Astrocyte (in vitro differentiated cells and primary cell): ENCODE measurements around the gene SERPINB1. TPM values are rescaled to one million over a fixed set of nuclear protein-coding genes. Genes with fewer than 3 reads are reported as not detected.

Source experiments
- DNase-seq: peaks from one replicate; pipeline ENCODE4 v3.0.0-alpha.2; 2010; ENCODE audit warnings: low read depth
- FAIRE-seq: peaks from 2 replicates; lab custom pipeline; 2011; peaks lifted over from hg19 to GRCh38; lab: Jason Lieb, UNC
- H2AFZ ChIP-seq: 2 replicates; pipeline ENCODE4 v1.6.0; 2012; ENCODE audit warnings: low read depth, low read length, inconsistent platforms
- H3K27ac ChIP-seq: 2 replicates; pipeline ENCODE4 v1.5.1; 2011; ENCODE audit warnings: low read depth, low read length, inconsistent platforms
- H3K27me3 ChIP-seq: 2 replicates; pipeline ENCODE4 v1.6.0; 2011; ENCODE audit warnings: low read length, inconsistent platforms; ENCODE audit not compliant: insufficient read depth
- H3K36me3 ChIP-seq: 2 replicates; pipeline ENCODE4 v1.5.1; 2011; ENCODE audit warnings: low read length, inconsistent platforms; ENCODE audit not compliant: insufficient read depth
- H3K4me1 ChIP-seq: 2 replicates; pipeline ENCODE4 v1.5.1; 2011; ENCODE audit warnings: low read length, inconsistent platforms; ENCODE audit not compliant: insufficient read depth
- H3K4me2 ChIP-seq: 2 replicates; pipeline ENCODE4 v1.6.0; 2012; ENCODE audit warnings: low read length, inconsistent platforms
- H3K4me3 ChIP-seq: 2 replicates; pipeline ENCODE4 v1.5.1; 2011; ENCODE audit warnings: low read depth, mild to moderate bottlenecking, low read length, inconsistent platforms; ENCODE audit not compliant: insufficient read depth
- H3K79me2 ChIP-seq: 2 replicates; pipeline ENCODE4 v1.6.0; 2012; ENCODE audit warnings: mild to moderate bottlenecking, low read length, inconsistent platforms; ENCODE audit not compliant: insufficient read depth
- H3K9ac ChIP-seq: 2 replicates; pipeline ENCODE4 v1.6.0; 2012; ENCODE audit warnings: mild to moderate bottlenecking, low read length, inconsistent platforms
- H3K9me3 ChIP-seq: 2 replicates; pipeline ENCODE4 v1.5.1; 2012; ENCODE audit warnings: low read depth, mild to moderate bottlenecking, low read length, inconsistent platforms; ENCODE audit not compliant: insufficient read depth
- H4K20me1 ChIP-seq: 2 replicates; pipeline ENCODE4 v1.6.0; 2012; ENCODE audit warnings: low read length, inconsistent platforms; ENCODE audit not compliant: insufficient read depth
- H3K27ac Mint-ChIP-seq: one replicate; pipeline ENCODE4 v1.8.0; 2021; ENCODE audit warnings: mild to moderate bottlenecking, mixed read lengths; ENCODE audit not compliant: unreplicated experiment
- H3K27me3 Mint-ChIP-seq: one replicate; pipeline ENCODE4 v1.8.0; 2021; ENCODE audit warnings: low read depth, mixed read lengths; ENCODE audit not compliant: unreplicated experiment
- H3K36me3 Mint-ChIP-seq: one replicate; pipeline ENCODE4 v1.8.0; 2021; ENCODE audit warnings: low read depth, mixed read lengths; ENCODE audit not compliant: unreplicated experiment
- H3K4me1 Mint-ChIP-seq: one replicate; pipeline ENCODE4 v1.8.0; 2021; ENCODE audit warnings: low read depth, mixed read lengths; ENCODE audit not compliant: unreplicated experiment
- H3K4me3 Mint-ChIP-seq: one replicate; pipeline ENCODE4 v1.8.0; 2021; ENCODE audit warnings: mild to moderate bottlenecking, moderate library complexity, mixed read lengths; ENCODE audit not compliant: unreplicated experiment
- H3K9me3 Mint-ChIP-seq: one replicate; pipeline ENCODE4 v1.8.0; 2021; ENCODE audit warnings: mild to moderate bottlenecking, mixed read lengths; ENCODE audit not compliant: unreplicated experiment
- CTCF ChIP-seq: IDR thresholded peaks from 2 replicates; pipeline ENCODE4 v1.5.1; 2011; ENCODE audit warnings: low read depth, mild to moderate bottlenecking, inconsistent platforms, low read length, moderate library complexity; ENCODE audit not compliant: insufficient read depth
- EZH2 ChIP-seq: IDR thresholded peaks from 2 replicates; pipeline ENCODE4 v1.6.1; 2012; ENCODE audit warnings: mild to moderate bottlenecking, low read length, inconsistent platforms; ENCODE audit not compliant: insufficient read depth
- total RNA-seq: library from RNA; stranded (reverse); gene quantifications from 2 replicates; pipeline ENCODE4 v1.2.1, GENCODE V29; 2021

The SERPINB1 gene
- total RNA-seq, 1 donor from 2014 or later = 1.5 TPM

- no peak for DNase-seq
- no peak for TF ChIP-seq EZH2
- TF ChIP-seq CTCF = no peak
- Histone ChIP-seq H3K36me3 (no peaks in the 10 kb centered on the region), H3K79me2 (no peaks in the 10 kb centered on the region), H3K4me3 (no peak overlapping the region), H4K20me1 (no peaks in the 10 kb centered on the region), H3K4me2 (no peak overlapping the region), H2AFZ (no peak overlapping the region), H3K9ac (no peak overlapping the region), H3K27ac (no peak overlapping the region), H3K27me3 (no peaks in the 10 kb centered on the region), H3K9me3 (no peaks in the 10 kb centered on the region), H3K4me1 (peaks cover 20% of the 10 kb centered on the region)
- FAIRE-seq = no peak
- Mint-ChIP-seq H3K27me3 (no peaks in the 10 kb centered on the region), H3K4me3 (no peak overlapping the region), H3K4me1 (peaks cover 12% of the 10 kb centered on the region), H3K36me3 (no peaks in the 10 kb centered on the region), H3K9me3 (no peaks in the 10 kb centered on the region), H3K27ac (no peak overlapping the region)
These were observed 7.2 kb upstream of the SERPINB1 start for GRCh38 chr6:2848851-2849250.

- no peaks in the 10 kb centered on the region for H3K36me3 ChIP-seq
- Mint-ChIP-seq H3K27ac (no peak overlapping the region), H3K27me3 (no peaks in the 10 kb centered on the region), H3K4me1 (peaks cover 12% of the 10 kb centered on the region), H3K36me3 (no peaks in the 10 kb centered on the region), H3K9me3 (no peaks in the 10 kb centered on the region), H3K4me3 (no peak overlapping the region)
- H3K27ac ChIP-seq = no peak overlapping the region
- H3K27me3 ChIP-seq = no peaks in the 10 kb centered on the region
- FAIRE-seq (no peak), DNase-seq (no peak)
- TF ChIP-seq CTCF (no peak), EZH2 (no peak)
- H3K9me3 ChIP-seq = no peaks in the 10 kb centered on the region
- no peaks in the 10 kb centered on the region for H3K79me2 ChIP-seq
- no peak overlapping the region for H2AFZ ChIP-seq
- H3K4me2 ChIP-seq = peak overlapping the region; percentile 81
- no peak overlapping the region for H3K4me3 ChIP-seq
- peaks cover 20% of the 10 kb centered on the region for H3K4me1 ChIP-seq
- peak overlapping the region; percentile 75 for H3K9ac ChIP-seq
- no peaks in the 10 kb centered on the region for H4K20me1 ChIP-seq
These were observed 4.2 kb upstream of the SERPINB1 start for GRCh38 chr6:2845880-2846208.

- Mint-ChIP-seq H3K27me3 (no peaks in the 10 kb centered on the region), H3K27ac (no peak overlapping the region)
These were observed 2.3 kb upstream of the SERPINB1 start for GRCh38 chr6:2844008-2844407.

More at GRCh38 chr6:2844008-2844407, 2.3 kb upstream of the SERPINB1 start:
- Histone ChIP-seq H3K79me2 (no peaks in the 10 kb centered on the region), H3K4me1 (peaks cover 32% of the 10 kb centered on the region), H2AFZ (no peak overlapping the region), H3K27me3 (no peaks in the 10 kb centered on the region), H3K4me2 (no peak overlapping the region), H3K27ac (no peak overlapping the region), H3K9me3 (no peaks in the 10 kb centered on the region), H3K36me3 (no peaks in the 10 kb centered on the region), H3K4me3 (no peak overlapping the region), H3K9ac (no peak overlapping the region), H4K20me1 (no peaks in the 10 kb centered on the region)
- TF ChIP-seq CTCF = no peak
- TF ChIP-seq EZH2 = no peak
- H3K36me3 Mint-ChIP-seq = no peaks in the 10 kb centered on the region
- peaks cover 24% of the 10 kb centered on the region for H3K4me1 Mint-ChIP-seq
- DNase-seq (no peak), FAIRE-seq (no peak)
- no peaks in the 10 kb centered on the region for H3K9me3 Mint-ChIP-seq
- no peak overlapping the region for H3K4me3 Mint-ChIP-seq
